ENCODE data around the gene CSNK1G1.
"Not testable (repeated sequence)": the region's sequence is repeated elsewhere in the genome, so short reads cannot be mapped to it uniquely, and the experiment has no call there.

The CSNK1G1 gene

DNA sequence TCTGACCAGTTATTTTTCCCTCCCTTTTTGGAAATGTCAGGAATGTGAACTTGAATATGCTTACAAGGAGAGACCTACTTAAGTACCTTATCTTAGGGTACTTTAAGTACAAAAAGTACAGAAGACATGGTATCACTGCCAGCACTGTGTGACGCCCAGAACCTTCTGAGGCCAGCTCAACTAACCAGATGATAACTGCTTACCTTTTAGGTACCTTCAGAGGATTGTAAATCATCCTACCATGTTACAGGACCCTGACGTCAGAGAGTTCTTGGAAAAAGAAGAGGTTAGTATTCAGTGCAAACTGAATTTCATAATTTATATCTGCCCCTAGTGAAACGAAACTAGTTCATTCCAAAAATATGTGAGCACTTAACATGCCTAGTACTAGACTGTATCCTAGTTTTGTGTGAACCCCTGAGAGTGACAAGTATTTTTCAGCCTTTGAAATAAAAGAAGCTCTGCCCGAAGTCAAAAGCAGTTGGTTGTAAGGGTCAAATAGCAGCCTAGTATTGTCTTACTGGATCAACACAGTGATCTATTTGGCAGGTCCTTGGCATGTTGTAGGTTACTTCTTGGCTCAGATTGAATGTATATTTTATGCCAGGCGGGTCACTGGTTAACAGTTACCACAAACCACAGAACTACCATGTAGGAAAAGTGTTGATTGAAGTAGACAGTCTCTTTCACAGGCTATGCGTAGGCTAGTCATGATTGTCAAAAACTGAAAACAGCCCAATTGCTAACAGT, 228.3 kb downstream of the CSNK1G1 start:
- no peak for DNase-seq

DNA sequence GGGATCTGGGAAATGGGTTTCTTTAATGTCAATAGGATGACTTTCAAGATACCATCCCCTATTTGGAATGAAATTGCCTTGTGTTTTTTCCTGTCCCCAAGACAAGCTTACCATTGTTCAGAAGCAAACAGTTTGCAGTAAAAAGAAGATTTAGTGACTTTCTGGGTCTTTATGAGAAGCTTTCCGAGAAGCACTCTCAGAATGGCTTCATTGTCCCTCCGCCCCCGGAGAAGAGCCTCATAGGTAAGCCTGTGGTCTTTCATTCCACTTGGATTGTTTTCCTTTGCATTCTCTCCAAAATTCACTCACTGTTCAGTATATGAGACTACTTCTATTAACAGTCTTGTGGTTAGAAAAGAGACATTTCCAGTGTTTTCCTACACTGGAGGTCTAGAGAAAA, 230.0 kb downstream of the CSNK1G1 start:
- no peak for DNase-seq

DNA sequence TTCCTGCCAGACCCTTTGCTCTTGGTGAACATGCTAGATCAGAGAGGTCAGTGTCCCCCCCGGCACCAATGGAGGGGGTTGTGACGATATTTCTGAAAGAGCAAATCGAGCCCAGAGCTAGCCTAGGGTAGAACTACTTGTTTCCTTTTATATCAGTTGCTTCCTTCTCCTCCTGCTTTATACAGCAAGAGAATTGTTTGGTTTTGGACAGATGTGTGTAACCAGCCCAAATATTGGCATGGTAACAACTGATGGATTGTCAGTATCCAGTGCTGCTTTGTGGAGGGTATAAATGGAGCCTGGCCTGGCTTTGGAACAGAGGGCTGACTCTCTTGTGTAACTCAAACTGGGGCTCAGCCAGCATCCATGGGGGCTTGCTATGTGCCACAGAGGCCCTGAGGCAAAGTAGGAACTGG, 233.0 kb downstream of the CSNK1G1 start:
- DNase-seq, result no peak

DNA sequence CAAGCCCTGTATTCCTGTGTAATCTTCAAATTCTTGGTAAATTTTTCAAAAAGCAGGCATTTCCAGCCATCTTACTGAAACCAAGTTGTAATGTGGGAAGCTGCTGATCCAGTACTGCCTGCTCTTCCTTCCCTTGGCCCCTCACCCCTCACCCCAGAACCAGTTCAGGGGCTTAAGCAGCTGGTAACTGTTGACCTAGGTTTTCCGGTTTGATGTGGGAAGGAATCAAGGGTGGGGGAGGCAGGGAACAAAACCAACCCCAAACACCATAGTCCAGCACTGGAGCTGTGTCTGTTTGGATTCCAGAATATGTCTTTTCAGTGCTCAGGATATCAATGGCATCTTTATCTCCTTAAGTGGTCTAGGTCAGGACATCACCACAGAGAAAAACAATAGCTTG, 233.5 kb downstream of the CSNK1G1 start:
- no peak for DNase-seq

DNA sequence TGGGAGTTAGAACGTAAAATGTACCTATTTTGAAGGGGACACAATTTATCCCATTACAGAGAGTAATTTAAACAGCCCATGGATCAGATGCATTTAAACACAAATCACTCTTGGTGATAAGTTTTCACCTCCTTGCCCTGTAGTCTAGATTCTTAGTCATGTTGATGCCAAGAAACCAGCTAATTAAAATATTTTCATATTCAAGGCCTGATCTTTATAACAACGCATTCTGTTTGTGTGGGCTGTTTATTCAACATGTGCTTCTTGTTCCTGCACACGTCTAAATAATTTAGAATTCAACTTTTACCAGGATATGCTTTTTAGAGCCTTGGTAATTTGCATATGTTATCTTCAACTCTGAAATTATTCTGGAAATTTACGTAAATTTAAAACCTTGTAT, 234.4 kb downstream of the CSNK1G1 start:
- DNase-seq, result no peak

DNA sequence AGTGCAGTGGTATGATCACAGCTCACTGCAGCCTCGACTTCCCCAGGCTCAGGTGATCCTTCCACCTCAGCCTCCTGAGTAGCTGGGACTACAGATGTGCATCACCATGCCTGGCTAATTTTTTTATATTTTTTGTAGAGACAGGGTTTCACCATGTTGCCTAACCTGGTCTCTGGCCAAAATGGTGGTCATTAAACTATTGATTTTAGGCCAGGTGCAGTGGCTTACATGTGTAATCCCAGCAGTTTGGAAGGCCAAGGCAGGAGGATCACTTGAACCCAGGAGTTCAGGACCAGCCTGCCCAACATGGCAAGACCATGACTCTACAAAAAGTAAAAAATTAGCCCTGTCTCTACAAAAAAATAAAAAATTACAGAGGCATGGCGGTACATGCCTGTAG, 235.7 kb downstream of the CSNK1G1 start:
- not testable (repeated sequence) for DNase-seq

DNA sequence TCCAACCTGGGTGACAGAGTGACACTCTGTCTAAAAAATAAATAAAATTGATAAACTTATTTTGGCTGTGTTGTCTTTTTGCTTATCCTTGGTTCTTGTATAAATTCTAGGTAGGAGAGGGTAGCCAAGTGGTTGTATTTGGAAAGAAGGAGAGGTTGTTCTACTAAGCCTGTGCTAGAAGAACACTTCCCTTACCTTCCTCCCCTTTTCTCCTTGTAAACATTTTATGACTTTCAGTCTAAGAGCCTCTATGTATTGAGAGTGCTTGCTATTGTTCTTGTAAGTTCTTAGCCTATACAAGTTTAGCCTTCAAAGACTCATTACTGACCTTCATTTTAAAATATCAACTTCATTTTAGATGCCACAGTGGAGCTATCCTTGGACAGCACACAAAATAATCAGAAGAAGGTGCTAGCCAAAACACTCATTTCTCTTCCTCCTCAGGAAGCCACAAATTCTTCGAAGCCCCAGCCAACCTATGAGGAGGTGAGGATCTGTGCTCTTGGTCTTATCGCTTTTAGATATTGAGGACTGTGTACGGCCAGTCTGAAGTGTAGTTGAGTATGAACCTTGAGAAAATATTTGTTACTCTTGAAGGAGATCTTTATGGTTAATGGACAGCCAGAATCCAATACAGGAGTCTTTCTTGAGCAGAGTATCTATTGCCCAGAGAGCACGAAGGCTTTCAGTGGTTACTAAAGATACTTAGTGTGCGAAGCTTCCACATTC, 238.1 kb downstream of the CSNK1G1 start:
- DNase-seq, result no peak

Data from SIG-M5 (cell line).